HG02798 (cell line): ENCODE data around the gene GPR132.
"Not testable (repeated sequence)": the region's sequence is repeated elsewhere in the genome, so short reads cannot be mapped to it uniquely, and the experiment has no call there.

Source experiments
- ATAC-seq: cut with Tn5 transposase; IDR thresholded peaks from one replicate; pipeline ENCODE4 v1.9.1; 2021; ENCODE audit warnings: mild to moderate bottlenecking; ENCODE audit not compliant: unreplicated experiment, poor library complexity

The GPR132 gene

GRCh38 chr14:105091517-105092170 is 26.4 kb upstream of the GPR132 start:
- ATAC-seq = no peak

GRCh38 chr14:105091054-105091516 is 25.9 kb upstream of the GPR132 start:
- ATAC-seq = no peak

- ATAC-seq = peak; percentile 35
These were observed 25.3 kb upstream of the GPR132 start for GRCh38 chr14:105090493-105091053.

DNA sequence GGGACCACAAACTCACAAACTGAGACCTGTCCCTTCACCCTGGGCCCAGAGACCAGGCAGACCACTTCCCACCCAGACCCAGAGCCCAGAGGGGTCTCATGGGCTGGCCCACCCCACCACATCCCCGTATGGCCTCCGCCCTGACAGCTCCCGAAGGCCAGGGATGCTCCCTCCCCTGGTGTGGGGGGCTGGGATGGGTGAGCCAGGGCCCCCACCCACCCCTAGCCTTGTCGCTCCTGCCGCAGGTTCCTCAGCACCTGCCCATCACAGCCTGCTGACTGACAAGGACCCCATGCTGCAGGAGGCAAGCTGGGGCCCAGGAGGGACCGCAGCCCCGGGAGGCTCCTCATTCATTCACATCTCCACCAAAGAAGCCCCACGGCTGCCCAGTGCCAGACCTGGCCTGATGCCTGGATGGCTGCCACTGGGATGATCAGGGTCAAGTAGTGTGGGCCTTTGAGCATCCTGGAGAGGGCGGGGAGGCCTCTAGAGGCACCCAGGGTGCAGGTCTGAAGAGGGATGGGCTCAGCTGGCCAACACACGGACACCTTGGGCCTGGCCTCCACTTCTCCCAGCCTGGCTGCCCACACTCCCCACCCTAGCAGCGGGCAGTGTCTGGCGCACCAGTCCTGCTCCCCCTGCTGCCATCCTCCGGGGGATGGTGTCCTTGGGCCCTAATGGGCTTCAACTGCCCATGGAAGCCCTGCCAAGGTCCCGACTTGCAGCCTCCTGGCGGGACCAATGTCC is 24.7 kb upstream of the GPR132 start:
- no peak for ATAC-seq

DNA sequence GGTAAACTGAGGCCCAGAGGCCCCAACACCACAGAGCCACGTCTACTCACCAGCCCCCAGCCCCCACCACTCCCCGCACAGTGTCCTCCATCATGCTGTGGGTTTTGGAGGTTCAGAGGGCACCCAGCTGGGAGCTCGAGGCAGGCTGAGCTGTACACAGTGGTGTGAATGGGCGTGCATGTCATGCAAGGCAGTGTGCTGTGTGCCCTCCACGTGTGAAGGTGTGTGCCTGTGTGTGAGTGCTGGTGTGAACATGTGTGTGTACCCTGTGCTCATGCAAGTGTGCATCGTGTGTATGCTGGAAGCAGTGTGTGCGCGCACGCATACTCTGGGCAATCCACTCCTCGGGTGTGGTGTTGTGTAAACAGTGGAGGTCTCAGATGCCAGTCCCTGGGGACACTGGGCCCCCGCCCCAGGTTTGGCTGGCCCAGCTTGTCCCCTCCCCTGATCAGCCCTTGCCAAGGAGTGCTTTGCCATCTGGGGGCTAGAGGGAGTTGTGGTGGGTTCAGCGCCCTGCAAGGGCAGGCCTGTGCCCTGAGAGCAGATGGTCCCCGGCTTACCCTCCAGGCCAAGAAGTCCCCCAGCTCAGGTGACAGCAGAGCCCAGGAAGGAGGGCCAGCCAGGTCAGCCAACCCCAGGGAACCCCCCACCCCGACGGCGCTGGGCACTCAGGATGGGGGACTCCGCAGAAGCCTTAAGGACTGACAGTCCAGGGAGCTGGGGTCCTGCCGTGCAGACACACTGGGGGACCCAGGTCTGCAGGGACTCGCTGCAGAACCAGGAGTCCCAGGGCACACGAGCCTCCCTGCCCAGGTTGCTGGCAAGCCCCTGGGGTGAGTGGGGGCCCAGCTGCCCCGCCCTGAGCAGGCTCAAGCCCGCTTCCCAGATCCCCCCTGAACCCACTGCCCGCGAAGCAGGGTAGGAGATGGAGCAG is 23.8 kb upstream of the GPR132 start:
- no peak for ATAC-seq

GRCh38 chr14:105087963-105088811 is 23.0 kb upstream of the GPR132 start:
- ATAC-seq = no peak

DNA sequence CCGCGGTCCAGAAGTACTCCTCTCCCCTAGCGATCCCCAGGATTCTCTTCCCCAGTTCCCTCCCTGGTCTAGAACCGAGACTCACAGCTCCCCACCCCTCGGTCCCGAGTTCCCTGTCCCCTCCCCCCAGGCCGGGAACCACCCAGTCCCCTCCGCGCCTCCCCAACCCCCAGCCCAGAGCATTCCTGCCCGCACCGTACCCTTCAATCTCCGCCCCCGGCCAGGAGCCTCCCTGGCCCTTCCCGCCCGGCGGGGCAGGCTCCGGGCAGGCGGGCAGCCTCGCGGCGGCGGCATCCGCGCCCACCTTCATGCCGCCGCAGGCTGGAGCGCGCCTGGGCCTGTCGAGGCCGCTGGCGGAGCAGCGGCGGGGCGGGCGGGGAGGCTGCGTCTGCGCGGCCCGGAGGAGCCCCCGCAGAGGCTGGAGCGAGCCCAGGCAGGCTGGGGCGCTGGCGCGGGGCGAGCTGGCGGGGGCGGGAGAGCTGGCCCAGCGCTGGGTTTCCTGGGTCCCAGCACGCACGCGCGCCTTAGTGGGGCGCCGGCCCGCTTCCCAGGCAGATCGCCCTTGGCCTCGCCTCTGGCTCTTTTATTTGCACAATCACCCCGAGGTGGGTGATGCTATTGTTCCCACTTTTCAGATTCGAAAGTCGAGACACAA is 22.2 kb upstream of the GPR132 start:
- ATAC-seq = no peak

- ATAC-seq = peak; percentile 74
These were observed 21.6 kb upstream of the GPR132 start for GRCh38 chr14:105086833-105087307.

DNA sequence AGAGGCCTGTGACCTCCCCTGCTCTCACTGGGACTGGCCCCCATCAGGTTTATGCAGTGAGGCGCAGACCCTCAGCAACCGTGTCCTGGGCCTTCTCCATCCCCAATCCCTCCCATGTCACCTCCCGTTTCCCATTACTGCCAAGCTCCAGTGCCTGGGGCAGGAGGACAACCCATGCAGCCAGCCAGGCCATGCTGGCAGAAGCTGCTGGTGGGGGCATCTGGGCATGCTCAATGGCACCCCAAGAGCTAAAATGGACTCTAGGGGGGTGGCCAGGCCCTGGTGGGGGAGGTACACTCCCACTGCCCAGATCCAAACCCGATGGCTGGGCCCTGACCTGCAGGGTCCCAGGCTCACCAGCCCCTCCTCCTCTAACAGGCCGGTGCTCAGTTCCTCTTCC is 20.5 kb upstream of the GPR132 start:
- no peak for ATAC-seq

DNA sequence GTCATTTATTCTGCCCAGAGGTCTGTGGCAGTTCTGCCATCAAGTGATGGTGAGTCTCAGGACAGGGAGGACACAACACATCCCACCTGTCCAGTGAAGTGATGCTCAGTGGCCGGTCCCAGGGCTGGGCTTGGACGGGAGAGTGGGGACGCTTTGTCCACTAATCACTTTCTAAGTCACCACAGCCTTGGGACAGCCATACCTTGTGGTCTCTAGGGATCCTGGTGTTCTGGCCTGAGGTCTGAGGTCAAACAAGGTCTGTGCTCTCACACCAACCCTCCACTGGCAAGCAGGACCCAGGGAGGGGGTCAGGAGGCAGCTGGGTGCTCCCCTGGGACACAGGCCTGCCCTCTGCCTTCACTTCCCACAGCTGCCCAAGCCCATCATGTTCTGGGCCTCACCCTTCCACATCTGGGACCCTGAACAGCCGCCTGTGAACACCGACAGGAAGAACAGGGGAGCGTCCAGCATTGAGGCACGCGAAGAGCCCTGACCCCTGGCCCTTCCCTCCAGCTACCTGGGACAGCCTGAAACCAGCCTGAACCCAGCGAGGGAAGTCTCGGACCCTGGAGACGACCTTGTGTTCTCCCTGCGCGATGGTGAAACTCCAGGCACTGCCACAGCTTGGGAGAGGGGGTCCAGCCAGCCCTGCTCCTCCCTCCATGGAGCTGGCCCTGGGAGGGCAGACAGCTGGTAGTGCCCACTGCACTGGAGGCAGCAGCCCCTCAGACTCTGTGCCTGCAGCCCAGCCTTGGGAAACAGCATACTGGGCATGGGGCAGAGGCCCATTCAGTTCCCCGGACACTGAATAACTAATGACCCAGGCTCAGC is 19.7 kb upstream of the GPR132 start:
- ATAC-seq = no peak

GRCh38 chr14:105083926-105084685 is 18.9 kb upstream of the GPR132 start:
- ATAC-seq = no peak

- no peak for ATAC-seq
These were observed 17.5 kb upstream of the GPR132 start for GRCh38 chr14:105082703-105083102.

- not testable (repeated sequence) for ATAC-seq
These were observed 16.2 kb upstream of the GPR132 start for GRCh38 chr14:105081473-105081872.

GRCh38 chr14:105080161-105080560 is 14.9 kb upstream of the GPR132 start:
- ATAC-seq = no peak

GRCh38 chr14:105078294-105078693 is 13.1 kb upstream of the GPR132 start:
- no peak for ATAC-seq

DNA sequence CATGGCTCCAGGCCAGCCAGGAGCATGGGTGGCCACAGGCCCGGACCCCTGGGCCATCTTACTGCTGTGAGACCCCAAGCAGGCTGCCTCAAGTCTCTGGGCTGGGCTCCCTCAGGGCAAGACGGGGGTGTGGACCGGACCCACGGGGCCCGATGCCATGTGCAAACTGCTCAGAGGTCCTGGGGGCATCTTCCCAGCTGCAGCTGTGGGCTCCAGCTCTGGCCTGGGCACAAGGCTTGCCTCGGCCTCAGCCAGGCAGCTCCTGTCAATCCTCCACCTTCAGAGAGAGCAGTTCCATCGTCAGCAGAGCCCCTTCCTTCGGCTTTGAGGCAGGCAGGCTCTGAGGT is 12.4 kb upstream of the GPR132 start:
- no peak for ATAC-seq

DNA sequence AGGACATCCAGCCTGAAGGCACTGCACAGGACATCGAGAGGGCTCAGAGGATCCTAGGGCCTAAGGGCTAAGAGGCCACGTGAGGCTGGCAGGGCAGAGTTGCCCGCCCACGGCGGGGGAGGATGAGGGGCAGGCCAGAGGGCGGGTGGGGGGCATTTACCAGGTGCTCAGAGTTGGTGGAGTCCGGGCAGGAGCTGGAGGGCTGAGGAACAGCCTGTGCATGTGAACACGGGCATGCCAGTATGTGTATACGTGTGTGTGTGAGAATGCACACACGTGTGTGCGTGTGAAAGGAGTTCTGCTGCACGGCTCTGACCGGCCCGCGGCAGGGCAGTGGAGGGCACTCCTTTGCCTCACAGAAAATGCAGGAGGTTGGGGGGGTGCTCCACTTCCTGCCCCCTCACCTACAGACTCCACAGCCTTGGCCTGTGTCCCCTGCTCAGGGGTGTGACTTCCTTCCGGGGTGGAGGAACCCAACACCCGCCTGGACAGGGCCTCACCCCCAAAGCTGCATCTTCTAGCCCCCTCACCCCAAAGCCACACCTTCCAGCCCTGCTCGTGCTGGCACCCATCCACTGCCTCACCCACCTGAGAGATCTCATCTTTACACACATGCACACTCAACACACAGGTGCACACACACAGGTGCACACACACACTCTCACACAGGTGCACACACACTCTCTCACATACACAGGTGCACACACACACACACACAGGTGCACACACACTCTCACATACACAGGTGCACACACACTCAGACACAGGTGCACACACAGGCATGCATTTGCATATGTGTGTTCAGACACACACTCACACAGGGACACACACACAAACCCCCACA is 11.8 kb upstream of the GPR132 start:
- ATAC-seq = no peak
